HEK293 (cell line): ENCODE data around the gene PDF.

Experiments used
- CTCF ChIA-PET: fragments of 350-600 bp; formaldehyde crosslinking; extraction: SDS; loops from one replicate; lab custom pipeline; 2021; ENCODE audit warnings: antibody characterized with exemption; lab: Yijun Ruan, JAX
- POLR2A ChIA-PET: fragments of 300-600 bp; formaldehyde crosslinking; extraction: SDS; loops from one replicate; lab custom pipeline; 2020; ENCODE audit warnings: antibody characterized with exemption, inconsistent platforms; lab: Yijun Ruan, JAX
- H3K27ac ChIP-seq: fragments of 200-500 bp; sonication (Bioruptor generic); 2 replicates; pipeline ENCODE4 v1.5.1; 2014; ENCODE audit warnings: low read depth, low read length, control low read depth, inconsistent platforms; ENCODE audit errors: extremely low read depth
- H3K36me3 ChIP-seq, 2 experiments: fragments of 200-500 bp in 1 of 2; sonication (Bioruptor generic) in 1 of 2; 1 replicate in 1 of 2; 2 replicates in 1 of 2; pipeline ENCODE4 v1.5.1; 2014 to 2017; ENCODE audit warnings: inconsistent platforms in 2 of 2, low read length in 2 of 2; ENCODE audit not compliant: control insufficient read depth in 2 of 2, insufficient read depth in 1 of 2
- H3K4me1 ChIP-seq: fragments of 200-500 bp; sonication (Bioruptor generic); 2 replicates; pipeline ENCODE4 v1.5.1; 2014; ENCODE audit warnings: mild to moderate bottlenecking, low read length, inconsistent platforms; ENCODE audit not compliant: control insufficient read depth, insufficient read depth
- H3K4me3 ChIP-seq: 2 replicates; pipeline ENCODE4 v1.5.1; 2011; ENCODE audit warnings: low read depth, mild to moderate bottlenecking, control low read depth, low read length, moderate library complexity
- H3K9me3 ChIP-seq: fragments of 200-500 bp; sonication (Bioruptor generic); 2 replicates; pipeline ENCODE4 v1.5.1; 2014; ENCODE audit warnings: low read depth, low read length, inconsistent platforms; ENCODE audit not compliant: control insufficient read depth, insufficient read depth
- GFI1B ChIP-seq: fragments of 450-650 bp; formaldehyde crosslinking; IDR thresholded peaks from 2 replicates; pipeline ENCODE4 v1.5.1; 2016; ENCODE audit warnings: missing biosample characterization, missing genetic modification characterization
- GLI4 ChIP-seq: fragments of 450-650 bp; formaldehyde crosslinking; IDR thresholded peaks from 2 replicates; pipeline ENCODE4 v1.5.1; 2016; ENCODE audit warnings: missing biosample characterization, missing genetic modification characterization
- IKZF3 ChIP-seq: fragments of 450-650 bp; IDR thresholded peaks from 2 replicates; pipeline ENCODE4 v1.5.0; 2018; ENCODE audit warnings: missing biosample characterization, mild to moderate bottlenecking, missing genetic modification characterization, moderate library complexity
- REPIN1 ChIP-seq: fragments of 450-650 bp; formaldehyde crosslinking; IDR thresholded peaks from 2 replicates; pipeline ENCODE4 v1.5.1; 2017; ENCODE audit warnings: missing biosample characterization, missing genetic modification characterization, low read depth
- ZBTB7A ChIP-seq: fragments of 450-650 bp; formaldehyde crosslinking; IDR thresholded peaks from 2 replicates; pipeline ENCODE4 v1.5.1; 2016; ENCODE audit warnings: low read depth, missing biosample characterization, missing genetic modification characterization
- ZFP41 ChIP-seq: fragments of 450-650 bp; formaldehyde crosslinking; IDR thresholded peaks from 2 replicates; pipeline ENCODE4 v1.5.1; 2016; ENCODE audit warnings: missing biosample characterization, missing genetic modification characterization, borderline replicate concordance
- ZNF155 ChIP-seq: fragments of 450-650 bp; formaldehyde crosslinking; IDR thresholded peaks from 2 replicates; pipeline ENCODE4 v1.5.1; 2016; ENCODE audit warnings: missing biosample characterization, missing genetic modification characterization
- ZNF239 ChIP-seq: fragments of 450-650 bp; formaldehyde crosslinking; IDR thresholded peaks from 2 replicates; pipeline ENCODE4 v1.5.1; 2016; ENCODE audit warnings: missing biosample characterization, missing genetic modification characterization
- ZNF266 ChIP-seq: fragments of 450-650 bp; formaldehyde crosslinking; IDR thresholded peaks from 2 replicates; pipeline ENCODE4 v1.5.1; 2016; ENCODE audit warnings: missing biosample characterization, missing genetic modification characterization, low read depth
- ZNF341 ChIP-seq: fragments of 450-650 bp; formaldehyde crosslinking; IDR thresholded peaks from 2 replicates; pipeline ENCODE4; 2016; ENCODE audit warnings: low read depth, missing biosample characterization, missing genetic modification characterization
- ZNF416 ChIP-seq: fragments of 450-650 bp; formaldehyde crosslinking; IDR thresholded peaks from 2 replicates; pipeline ENCODE4 v1.5.1; 2016; ENCODE audit warnings: missing biosample characterization, missing genetic modification characterization
- ZNF423 ChIP-seq: fragments of 450-650 bp; formaldehyde crosslinking; IDR thresholded peaks from 2 replicates; pipeline ENCODE4 v1.5.1; 2016; ENCODE audit warnings: missing biosample characterization, missing genetic modification characterization
- ZNF560 ChIP-seq: fragments of 450-650 bp; formaldehyde crosslinking; IDR thresholded peaks from 2 replicates; pipeline ENCODE4 v1.5.1; 2017; ENCODE audit warnings: missing biosample characterization, missing genetic modification characterization, borderline replicate concordance
- ZNF624 ChIP-seq: fragments of 450-650 bp; formaldehyde crosslinking; IDR thresholded peaks from 2 replicates; pipeline ENCODE4 v1.5.1; 2017; ENCODE audit warnings: missing biosample characterization, missing genetic modification characterization
- ZNF654 ChIP-seq: fragments of 450-650 bp; formaldehyde crosslinking; IDR thresholded peaks from 2 replicates; pipeline ENCODE4 v1.5.1; 2016; ENCODE audit warnings: low read depth, missing biosample characterization, missing genetic modification characterization
- ZNF658 ChIP-seq: fragments of 450-650 bp; formaldehyde crosslinking; IDR thresholded peaks from 2 replicates; pipeline ENCODE4; 2016; ENCODE audit warnings: missing biosample characterization, missing genetic modification characterization
- ZNF76 ChIP-seq: fragments of 450-650 bp; formaldehyde crosslinking; IDR thresholded peaks from 2 replicates; pipeline ENCODE4; 2016; ENCODE audit warnings: low read depth, missing biosample characterization, missing genetic modification characterization, borderline replicate concordance
- ZSCAN23 ChIP-seq: fragments of 450-650 bp; formaldehyde crosslinking; IDR thresholded peaks from 2 replicates; pipeline ENCODE4 v1.5.1; 2016; ENCODE audit warnings: missing biosample characterization, missing genetic modification characterization
- TF ChIP-seq, protein P1 (sequence below): fragments of 450-650 bp; formaldehyde crosslinking; IDR thresholded peaks from 2 replicates; pipeline ENCODE4; 2016; ENCODE audit warnings: missing biosample characterization, missing genetic modification characterization
- TF ChIP-seq, protein P2 (sequence below): fragments of 450-650 bp; formaldehyde crosslinking; IDR thresholded peaks from 2 replicates; pipeline ENCODE4 v1.5.1; 2016; ENCODE audit warnings: missing biosample characterization, missing genetic modification characterization, low read depth
- TF ChIP-seq, protein P3 (sequence below): IDR thresholded peaks from 2 replicates; pipeline ENCODE4 v1.6.1; 2011; ENCODE audit warnings: mild to moderate bottlenecking, low read depth, low read length, borderline replicate concordance
- TF ChIP-seq, protein P4 (sequence below): fragments of 450-650 bp; formaldehyde crosslinking; IDR thresholded peaks from 2 replicates; pipeline ENCODE4 v1.5.1; 2016; ENCODE audit warnings: missing biosample characterization, missing genetic modification characterization
- TF ChIP-seq, protein P5 (sequence below): fragments of 450-650 bp; IDR thresholded peaks from 2 replicates; pipeline ENCODE4 v1.5.1; 2018; ENCODE audit warnings: missing biosample characterization, mild to moderate bottlenecking, missing genetic modification characterization

The PDF gene

DNA sequence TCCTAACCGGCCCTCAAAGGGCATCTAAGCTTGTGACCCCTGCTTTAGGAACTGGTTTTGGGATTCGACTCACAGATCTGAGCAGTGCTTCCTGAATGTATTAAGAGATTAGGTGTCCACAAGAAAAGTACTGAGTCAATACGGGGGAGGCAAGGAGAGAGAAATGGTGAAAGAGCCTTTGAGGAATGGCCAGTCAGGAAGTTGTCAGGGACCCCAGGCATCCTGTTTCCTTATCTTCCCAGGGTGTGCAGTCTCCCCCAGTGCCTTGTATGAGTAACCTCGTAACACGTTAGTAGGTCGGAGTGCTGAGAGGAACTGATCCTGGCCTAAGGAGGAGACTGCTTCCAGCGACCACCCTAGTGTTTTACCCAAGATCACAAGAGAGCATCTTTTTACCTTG lies 37.6 kb upstream of the PDF start:
- ChIA-PET POLR2A (no interaction called here), CTCF (no interaction called here)
- no peak overlapping the region for H3K27ac ChIP-seq
- H3K36me3 ChIP-seq: peaks cover 33 to 95% of the 10 kb centered on the region in 2 experiments
- H3K9me3 ChIP-seq: no peaks in the 10 kb centered on the region
- TF ChIP-seq ZNF658 (tag by site-specific recombination) (no peak), ZNF624 (tag by site-specific recombination) (no peak), ZNF155 (tag by site-specific recombination) (no peak), ZFP41 (no peak), ZNF423 (no peak), ZNF654 (tag by site-specific recombination) (no peak), ZNF266 (tag by site-specific recombination) (no peak)
- TF ChIP-seq, protein P1, sequence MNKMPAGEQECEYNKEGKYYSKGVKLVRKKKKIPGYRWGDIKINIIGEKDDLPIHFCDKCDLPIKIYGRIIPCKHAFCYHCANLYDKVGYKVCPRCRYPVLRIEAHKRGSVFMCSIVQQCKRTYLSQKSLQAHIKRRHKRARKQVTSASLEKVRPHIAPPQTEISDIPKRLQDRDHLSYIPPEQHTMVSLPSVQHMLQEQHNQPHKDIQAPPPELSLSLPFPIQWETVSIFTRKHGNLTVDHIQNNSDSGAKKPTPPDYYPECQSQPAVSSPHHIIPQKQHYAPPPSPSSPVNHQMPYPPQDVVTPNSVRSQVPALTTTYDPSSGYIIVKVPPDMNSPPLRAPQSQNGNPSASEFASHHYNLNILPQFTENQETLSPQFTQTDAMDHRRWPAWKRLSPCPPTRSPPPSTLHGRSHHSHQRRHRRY (tag by site-specific recombination): no peak
- TF ChIP-seq, protein P2, sequence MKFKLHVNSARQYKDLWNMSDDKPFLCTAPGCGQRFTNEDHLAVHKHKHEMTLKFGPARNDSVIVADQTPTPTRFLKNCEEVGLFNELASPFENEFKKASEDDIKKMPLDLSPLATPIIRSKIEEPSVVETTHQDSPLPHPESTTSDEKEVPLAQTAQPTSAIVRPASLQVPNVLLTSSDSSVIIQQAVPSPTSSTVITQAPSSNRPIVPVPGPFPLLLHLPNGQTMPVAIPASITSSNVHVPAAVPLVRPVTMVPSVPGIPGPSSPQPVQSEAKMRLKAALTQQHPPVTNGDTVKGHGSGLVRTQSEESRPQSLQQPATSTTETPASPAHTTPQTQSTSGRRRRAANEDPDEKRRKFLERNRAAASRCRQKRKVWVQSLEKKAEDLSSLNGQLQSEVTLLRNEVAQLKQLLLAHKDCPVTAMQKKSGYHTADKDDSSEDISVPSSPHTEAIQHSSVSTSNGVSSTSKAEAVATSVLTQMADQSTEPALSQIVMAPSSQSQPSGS (tag by site-specific recombination): no peak
- TF ChIP-seq, protein P3, sequence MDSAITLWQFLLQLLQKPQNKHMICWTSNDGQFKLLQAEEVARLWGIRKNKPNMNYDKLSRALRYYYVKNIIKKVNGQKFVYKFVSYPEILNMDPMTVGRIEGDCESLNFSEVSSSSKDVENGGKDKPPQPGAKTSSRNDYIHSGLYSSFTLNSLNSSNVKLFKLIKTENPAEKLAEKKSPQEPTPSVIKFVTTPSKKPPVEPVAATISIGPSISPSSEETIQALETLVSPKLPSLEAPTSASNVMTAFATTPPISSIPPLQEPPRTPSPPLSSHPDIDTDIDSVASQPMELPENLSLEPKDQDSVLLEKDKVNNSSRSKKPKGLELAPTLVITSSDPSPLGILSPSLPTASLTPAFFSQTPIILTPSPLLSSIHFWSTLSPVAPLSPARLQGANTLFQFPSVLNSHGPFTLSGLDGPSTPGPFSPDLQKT: no peak
- TF ChIP-seq, protein P4, sequence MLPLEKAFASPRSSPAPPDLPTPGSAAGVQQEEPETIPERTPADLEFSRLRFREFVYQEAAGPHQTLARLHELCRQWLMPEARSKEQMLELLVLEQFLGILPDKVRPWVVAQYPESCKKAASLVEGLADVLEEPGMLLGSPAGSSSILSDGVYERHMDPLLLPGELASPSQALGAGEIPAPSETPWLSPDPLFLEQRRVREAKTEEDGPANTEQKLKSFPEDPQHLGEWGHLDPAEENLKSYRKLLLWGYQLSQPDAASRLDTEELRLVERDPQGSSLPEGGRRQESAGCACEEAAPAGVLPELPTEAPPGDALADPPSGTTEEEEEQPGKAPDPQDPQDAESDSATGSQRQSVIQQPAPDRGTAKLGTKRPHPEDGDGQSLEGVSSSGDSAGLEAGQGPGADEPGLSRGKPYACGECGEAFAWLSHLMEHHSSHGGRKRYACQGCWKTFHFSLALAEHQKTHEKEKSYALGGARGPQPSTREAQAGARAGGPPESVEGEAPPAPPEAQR (tag by site-specific recombination): no peak
- H3K4me1 ChIP-seq: no peaks in the 10 kb centered on the region
- H3K4me3 ChIP-seq: no peak overlapping the region

- ChIA-PET CTCF (no interaction called here), POLR2A (no interaction called here)
- H3K27ac ChIP-seq: no peak overlapping the region
- TF ChIP-seq ZNF416 (tag by site-specific recombination): no peak
- no peak for TF ChIP-seq GFI1B (tag by site-specific recombination)
- no peak for TF ChIP-seq ZNF560 (tag by site-specific recombination)
- no peak for TF ChIP-seq REPIN1
- TF ChIP-seq, protein P5, sequence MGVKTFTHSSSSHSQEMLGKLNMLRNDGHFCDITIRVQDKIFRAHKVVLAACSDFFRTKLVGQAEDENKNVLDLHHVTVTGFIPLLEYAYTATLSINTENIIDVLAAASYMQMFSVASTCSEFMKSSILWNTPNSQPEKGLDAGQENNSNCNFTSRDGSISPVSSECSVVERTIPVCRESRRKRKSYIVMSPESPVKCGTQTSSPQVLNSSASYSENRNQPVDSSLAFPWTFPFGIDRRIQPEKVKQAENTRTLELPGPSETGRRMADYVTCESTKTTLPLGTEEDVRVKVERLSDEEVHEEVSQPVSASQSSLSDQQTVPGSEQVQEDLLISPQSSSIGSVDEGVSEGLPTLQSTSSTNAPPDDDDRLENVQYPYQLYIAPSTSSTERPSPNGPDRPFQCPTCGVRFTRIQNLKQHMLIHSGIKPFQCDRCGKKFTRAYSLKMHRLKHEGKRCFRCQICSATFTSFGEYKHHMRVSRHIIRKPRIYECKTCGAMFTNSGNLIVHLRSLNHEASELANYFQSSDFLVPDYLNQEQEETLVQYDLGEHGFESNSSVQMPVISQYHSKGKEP (tag by site-specific recombination): no peak
- no peak for TF ChIP-seq ZNF341 (tag by site-specific recombination)
- TF ChIP-seq ZBTB7A (tag by site-specific recombination): no peak
- no peak for TF ChIP-seq ZNF239 (tag by site-specific recombination)
- no peak for TF ChIP-seq ZSCAN23 (tag by site-specific recombination)
- TF ChIP-seq ZNF76 (tag by site-specific recombination): no peak
- TF ChIP-seq GLI4: no peak
- TF ChIP-seq IKZF3 (tag by site-specific recombination): no peak
- no peak overlapping the region for H3K4me3 ChIP-seq
- no peaks in the 10 kb centered on the region for H3K4me1 ChIP-seq
- no peaks in the 10 kb centered on the region for H3K9me3 ChIP-seq
- H3K36me3 ChIP-seq: peaks cover 25 to 85% of the 10 kb centered on the region in 2 experiments
Measured at GRCh38 chr16:69366431-69366830, 36.0 kb upstream of the PDF start.
